Measurements from ENCODE around the gene ADAMTSL1. TPM values are rescaled to one million over a fixed set of nuclear protein-coding genes. Genes with fewer than 3 reads are reported as not detected.

The ADAMTSL1 gene
- total and polyA plus RNA-seq, 2 experiments from 2014 or later: 2.3 to 5.0 TPM

GRCh38 chr9:18463991-18464390, 10.0 kb upstream of the ADAMTSL1 start (continued):
- TF ChIP-seq REST (IDR thresholded peaks at IDR 0.05; ENCODE audit: unreplicated experiment) (no peak), EZH2phosphoT487 (IDR thresholded peaks at IDR 0.05; ENCODE audit: unreplicated experiment) (no peak), ZNF114 (CRISPR knock-in tag; IDR thresholded peaks at IDR 0.05) (no peak), ETS1 (IDR thresholded peaks at IDR 0.05) (no peak), POLR2AphosphoS5 (IDR thresholded peaks at IDR 0.05; ENCODE audit: low read depth) (no peak), JUNB (IDR thresholded peaks at IDR 0.05; ENCODE audit: unreplicated experiment) (no peak)

GRCh38 chr9:18466101-18466500, 7.9 kb upstream of the ADAMTSL1 start:
- Histone ChIP-seq H3K27me3 (ENCODE audit: insufficient read depth) (no peaks in the 10 kb centered on the region), H4K20me1 (replicated peaks; ENCODE audit: insufficient read depth) (no peaks in the 10 kb centered on the region), H3K27ac (ENCODE audit: low read depth) (no peak overlapping the region), H3K9me2 (ENCODE audit: insufficient read depth) (no peaks in the 10 kb centered on the region), H3K4me1 (ENCODE audit: insufficient read depth) (no peaks in the 10 kb centered on the region), H3K79me2 (replicated peaks; ENCODE audit: insufficient read depth) (no peaks in the 10 kb centered on the region), H3K4me3 (no peak overlapping the region), H3K36me3 (ENCODE audit: insufficient read depth) (no peaks in the 10 kb centered on the region), H3F3A (replicated peaks; ENCODE audit: low read depth) (no peaks in the 10 kb centered on the region), H2AFZ (no peak overlapping the region), H3K4me2 (no peak overlapping the region)
- H3K36me3 Mint-ChIP-seq (ENCODE audit: low read depth): 0 out of 3 replicates have a peak, but pooled peaks cover 2% of the 10 kb centered on the region
- no peak overlapping the region for H3K27ac Mint-ChIP-seq
- ATAC-seq: no peak
- no peak overlapping the region for H3K4me3 Mint-ChIP-seq
- TF ChIP-seq NANOG (IDR thresholded peaks at IDR 0.05; ENCODE audit: borderline replicate concordance) (no peak), ZNF114 (CRISPR knock-in tag; IDR thresholded peaks at IDR 0.05) (no peak), CREB1 (CRISPR knock-in tag; IDR thresholded peaks at IDR 0.05; ENCODE audit: low read depth) (no peak), ZNF462 (CRISPR knock-in tag; IDR thresholded peaks at IDR 0.05) (no peak), EZH2phosphoT487 (IDR thresholded peaks at IDR 0.05; ENCODE audit: unreplicated experiment) (no peak), EZH2 (IDR thresholded peaks at IDR 0.05; ENCODE audit: low read depth, unreplicated experiment) (no peak), ETS1 (IDR thresholded peaks at IDR 0.05) (no peak)
- H3K4me1 Mint-ChIP-seq: no peaks in the 10 kb centered on the region
- DNase-seq (ENCODE audit: low spot score): no peak
- H3K9me3 Mint-ChIP-seq: peaks cover 3% of the 10 kb centered on the region; the same call in 2 of the 3 replicates
- H3K27me3 Mint-ChIP-seq (ENCODE audit: insufficient read depth, low read depth, poor library complexity): no peaks in the 10 kb centered on the region
